Keratinocyte (primary cell): ENCODE measurements around the gene GRK1. TPM values are rescaled to one million over a fixed set of nuclear protein-coding genes. Genes with fewer than 3 reads are reported as not detected.

ENCODE experiments used
- DNase-seq: peaks from one replicate; pipeline ENCODE4 v3.0.0-alpha.2; 2011; ENCODE audit warnings: low read depth, missing footprints, low spot score
- FAIRE-seq: peaks from 2 replicates; lab custom pipeline; 2011; peaks lifted over from hg19 to GRCh38; lab: Jason Lieb, UNC
- H2AFZ ChIP-seq: 2 replicates; pipeline ENCODE4 v1.6.0; 2012; ENCODE audit warnings: low read length, control low read depth, inconsistent platforms; ENCODE audit not compliant: control insufficient read depth
- H3K27ac ChIP-seq: 2 replicates; pipeline ENCODE4 v1.5.1; 2011; ENCODE audit warnings: low read length; ENCODE audit not compliant: control insufficient read depth, insufficient read depth
- H3K27me3 ChIP-seq: 3 replicates; pipeline ENCODE4 v1.6.0; 2011; ENCODE audit warnings: low read length; ENCODE audit not compliant: control insufficient read depth, insufficient read depth; ENCODE audit errors: extremely low read depth
- H3K36me3 ChIP-seq, 2 experiments: 2 replicates in 1 of 2; 3 replicates in 1 of 2; pipeline ENCODE4 v1.5.1; 2011; ENCODE audit warnings: low read length in 2 of 2, mild to moderate bottlenecking in 1 of 2; ENCODE audit not compliant: control insufficient read depth in 2 of 2, insufficient read depth in 2 of 2; ENCODE audit errors: extremely low read depth in 1 of 2
- H3K4me1 ChIP-seq: 3 replicates; pipeline ENCODE4 v1.5.1; 2011; ENCODE audit warnings: low read length; ENCODE audit not compliant: control insufficient read depth, insufficient read depth; ENCODE audit errors: extremely low read depth
- H3K4me2 ChIP-seq: 3 replicates; pipeline ENCODE4 v1.6.0; 2011; ENCODE audit warnings: low read depth, low read length; ENCODE audit not compliant: control insufficient read depth, insufficient read depth; ENCODE audit errors: extremely low read depth
- H3K4me3 ChIP-seq, 3 experiments: fragments of 200-600 bp in 1 of 3; sonication (generic) in 1 of 3; 2 replicates in 2 of 3; 3 replicates in 1 of 3; pipeline ENCODE4 v1.5.1; 2011 to 2016; ENCODE audit warnings: low read length in 3 of 3, mild to moderate bottlenecking in 3 of 3, control low read depth in 2 of 3, inconsistent platforms in 1 of 3, low read depth in 1 of 3, mixed read lengths in 1 of 3, mixed run types in 1 of 3, moderate library complexity in 1 of 3; ENCODE audit not compliant: control insufficient read depth in 2 of 3, insufficient read depth in 2 of 3; ENCODE audit errors: extremely low read depth in 1 of 3
- H3K79me2 ChIP-seq: 2 replicates; pipeline ENCODE4 v1.6.0; 2012; ENCODE audit warnings: low read length; ENCODE audit not compliant: control insufficient read depth, insufficient read depth
- H3K9ac ChIP-seq: 3 replicates; pipeline ENCODE4 v1.6.0; 2011; ENCODE audit warnings: low read length; ENCODE audit not compliant: control insufficient read depth, insufficient read depth; ENCODE audit errors: extremely low read depth
- H3K9me1 ChIP-seq: 3 replicates; pipeline ENCODE4 v1.6.0; 2011; ENCODE audit warnings: low read length; ENCODE audit not compliant: control insufficient read depth, insufficient read depth; ENCODE audit errors: extremely low read depth
- H3K9me3 ChIP-seq: 2 replicates; pipeline ENCODE4 v1.5.1; 2012; ENCODE audit warnings: low read depth, low read length; ENCODE audit not compliant: control insufficient read depth
- H4K20me1 ChIP-seq: 3 replicates; pipeline ENCODE4 v1.6.0; 2011; ENCODE audit warnings: low read length; ENCODE audit not compliant: control insufficient read depth, insufficient read depth; ENCODE audit errors: extremely low read depth
- CTCF ChIP-seq, 3 experiments: IDR thresholded peaks in 1 of 3; conservative IDR thresholded peaks in 1 of 3; optimal IDR thresholded peaks in 1 of 3; 2 replicates in 2 of 3; 3 replicates in 1 of 3; pipeline versions ENCODE3 to v1.5.1; 2011; ENCODE audit warnings: low read length in 3 of 3, mild to moderate bottlenecking in 3 of 3, moderate library complexity in 2 of 3, control low read depth in 1 of 3, inconsistent platforms in 1 of 3; ENCODE audit not compliant: insufficient read depth in 2 of 3; ENCODE audit errors: extremely low read depth in 1 of 3
- EZH2 ChIP-seq: IDR thresholded peaks from one replicate; pipeline ENCODE4 v1.6.1; 2012; ENCODE audit warnings: inconsistent platforms, mild to moderate bottlenecking, low read length, moderate library complexity
- dilution Hi-C: fragments of 300-500 bp; cut with MboI; formaldehyde crosslinking; loops from one replicate; pipeline ENCODE4 v1.7.0; 2020; ENCODE audit warnings: low sequenced_read_pairs; ENCODE audit not compliant: extremely low pct_ligation_motif_present
- polyA plus RNA-seq, 5 experiments: library from polyadenylated mRNA; depleted of rRNA in 3 of 5; stranded (reverse) in 3 of 5; stranded (forward) in 1 of 5; unstranded in 1 of 5; fragments of >200 nt; gene quantifications; 1 replicate in 1 of 5; 2 replicates in 3 of 5; 3 replicates in 1 of 5; pipeline versions ENCODE4 v1.2.1 to v1.2.3, GENCODE V29; 2011 to 2012; ENCODE audit warnings: missing spikeins in 2 of 5, low read depth in 1 of 5, low replicate concordance in 1 of 5

GRK1 gene
- polyA plus RNA-seq, 1 donor (not counting 4 experiments of a cell fraction or from before 2014, with no cell fraction given), result not detected

- Histone ChIP-seq H3K27ac (no peak overlapping the region), H3K9me1 (no peaks in the 10 kb centered on the region), H3K4me3 (no peak overlapping the region), H3K36me3 (no peaks in the 10 kb centered on the region), H4K20me1 (no peaks in the 10 kb centered on the region), H3K27me3 (peaks cover 25% of the 10 kb centered on the region), H3K79me2 (no peaks in the 10 kb centered on the region), H3K4me1 (peaks cover 2% of the 10 kb centered on the region), H3K4me2 (no peak overlapping the region), H3K9ac (no peak overlapping the region), H3K9me3 (no peaks in the 10 kb centered on the region), H2AFZ (no peak overlapping the region)
- FAIRE-seq (no peak), DNase-seq (no peak)
- dilution Hi-C loops, result no loop called here
- no peak for TF ChIP-seq EZH2
- TF ChIP-seq CTCF (optimal IDR thresholded peaks at IDR 0.05 in 1 of 3, IDR thresholded peaks at IDR 0.05 in 1 of 3, conservative IDR thresholded peaks at IDR 0.05 in 1 of 3; ENCODE audit: extremely low read depth in 1 of 3, insufficient read depth in 2 of 3, low read length in 3 of 3), result no peak
Measured at GRCh38 chr13:113654175-113654560, 12.9 kb upstream of the GRK1 start.

- Histone ChIP-seq H3K27me3 (peaks cover 25% of the 10 kb centered on the region), H4K20me1 (no peaks in the 10 kb centered on the region), H3K4me2 (no peak overlapping the region), H3K36me3 (no peaks in the 10 kb centered on the region), H2AFZ (no peak overlapping the region), H3K9ac (no peak overlapping the region), H3K79me2 (no peaks in the 10 kb centered on the region), H3K9me1 (no peaks in the 10 kb centered on the region), H3K27ac (no peak overlapping the region), H3K9me3 (no peaks in the 10 kb centered on the region), H3K4me3 (no peak overlapping the region), H3K4me1 (peaks cover 2% of the 10 kb centered on the region)
- dilution Hi-C loops, result no loop called here
- no peak for TF ChIP-seq EZH2
- TF ChIP-seq CTCF (optimal IDR thresholded peaks at IDR 0.05 in 1 of 3, IDR thresholded peaks at IDR 0.05 in 1 of 3, conservative IDR thresholded peaks at IDR 0.05 in 1 of 3; ENCODE audit: extremely low read depth in 1 of 3, insufficient read depth in 2 of 3, low read length in 3 of 3), result no peak
- FAIRE-seq, result no peak
- no peak for DNase-seq
Measured at GRCh38 chr13:113654591-113655345, 12.3 kb upstream of the GRK1 start.
